Peyer's patch (tissue), 4 donors: ENCODE data around the gene CXorf58.

ENCODE experiments used
- CTCF ChIP-seq, 6 experiments: fragments of 450-650 bp in 4 of 6; fragments of 200-600 bp in 2 of 6; sonication (generic) in 1 of 6; IDR thresholded peaks; one replicate each; pipeline ENCODE4 v1.5.1; 2017 to 2019; ENCODE audit warnings: antibody characterized with exemption in 6 of 6, mild to moderate bottlenecking in 3 of 6, moderate library complexity in 1 of 6
- POLR2A ChIP-seq, 2 donors: fragments of 450-650 bp; IDR thresholded peaks; one replicate each; pipeline ENCODE4 v1.5.1; 2017; ENCODE audit warnings: antibody characterized with exemption in 2 of 2, mild to moderate bottlenecking in 2 of 2, moderate library complexity in 2 of 2

- no peak for TF ChIP-seq CTCF (IDR thresholded peaks at IDR 0.05)
- no peak for TF ChIP-seq POLR2A (IDR thresholded peaks at IDR 0.05)
These were observed 35.8 kb upstream of the CXorf58 start for GRCh38 chrX:23871905-23872546.
